HepG2 (cell line): Measurements from ENCODE around the gene CRAMP1. TPM values are rescaled to one million over a fixed set of nuclear protein-coding genes. Genes with fewer than 3 reads are reported as not detected.

ENCODE experiments used
- ARID2 ChIP-seq: sonication (generic); formaldehyde crosslinking; IDR thresholded peaks from 2 replicates; pipeline ENCODE4 v1.8.1; 2022; ENCODE audit warnings: mild to moderate bottlenecking, missing genetic modification reagents, borderline replicate concordance
- DNMT1 ChIP-seq: sonication (generic); formaldehyde crosslinking; IDR thresholded peaks from 2 replicates; pipeline ENCODE4 v1.5.1; 2020; ENCODE audit warnings: mild to moderate bottlenecking, missing genetic modification reagents
- EHMT2 ChIP-seq: fragments of 200-600 bp; sonication (generic); IDR thresholded peaks from 2 replicates; pipeline ENCODE4 v1.7.0; 2017; ENCODE audit warnings: antibody characterized with exemption, low read depth, low read length, borderline replicate concordance
- ELF1 ChIP-seq: sonication (generic); formaldehyde crosslinking; IDR thresholded peaks from 2 replicates; pipeline ENCODE4 v1.4.0; 2020; ENCODE audit warnings: missing genetic modification reagents
- FLYWCH1 ChIP-seq: sonication (generic); formaldehyde crosslinking; IDR thresholded peaks from 2 replicates; pipeline ENCODE4 v1.8.1; 2023; ENCODE audit warnings: mild to moderate bottlenecking, missing genetic modification reagents
- FOXA3 ChIP-seq: IDR thresholded peaks from 2 replicates; pipeline ENCODE4 v1.6.1; 2016; ENCODE audit warnings: missing genetic modification reagents, missing compliant biosample characterization
- KLF11 ChIP-seq: IDR thresholded peaks from 2 replicates; pipeline ENCODE4 v1.6.1; 2016; ENCODE audit warnings: missing compliant biosample characterization
- KLF9 ChIP-seq: IDR thresholded peaks from 2 replicates; pipeline ENCODE4 v1.6.1; 2016; ENCODE audit warnings: low read depth
- NAIF1 ChIP-seq: sonication (generic); formaldehyde crosslinking; IDR thresholded peaks from 2 replicates; pipeline ENCODE4 v1.5.0; 2020; ENCODE audit warnings: mild to moderate bottlenecking, missing genetic modification reagents, borderline replicate concordance
- NFATC3 ChIP-seq: sonication (generic); formaldehyde crosslinking; IDR thresholded peaks from 2 replicates; pipeline ENCODE4 v1.5.1; 2020; ENCODE audit warnings: mild to moderate bottlenecking, missing genetic modification reagents
- NR2F6 ChIP-seq, 2 experiments: IDR thresholded peaks; 2 replicates each; pipeline ENCODE4 v1.6.1; 2016; ENCODE audit warnings: antibody characterized with exemption in 1 of 2, mild to moderate bottlenecking in 1 of 2
- PHF20 ChIP-seq: sonication (generic); formaldehyde crosslinking; IDR thresholded peaks from 2 replicates; pipeline ENCODE4 v1.5.0; 2020; ENCODE audit warnings: mild to moderate bottlenecking, missing genetic modification reagents
- SCMH1 ChIP-seq: sonication (generic); formaldehyde crosslinking; IDR thresholded peaks from 2 replicates; pipeline ENCODE4 v1.9.0; 2021; ENCODE audit warnings: missing genetic modification reagents, mild to moderate bottlenecking, borderline replicate concordance
- STAT5B ChIP-seq: sonication (generic); formaldehyde crosslinking; IDR thresholded peaks from 2 replicates; pipeline ENCODE4 v1.4.0; 2020; ENCODE audit warnings: missing genetic modification reagents
- ZC3H4 ChIP-seq: sonication (generic); formaldehyde crosslinking; IDR thresholded peaks from 2 replicates; pipeline ENCODE4 v1.4.0; 2020; ENCODE audit warnings: missing genetic modification reagents, borderline replicate concordance
- ZFP1 ChIP-seq: IDR thresholded peaks from 2 replicates; pipeline ENCODE4 v1.6.1; 2016
- ZFP36L1 ChIP-seq: sonication (generic); formaldehyde crosslinking; IDR thresholded peaks from 2 replicates; pipeline ENCODE4 v1.8.0; 2022; ENCODE audit warnings: mild to moderate bottlenecking, missing genetic modification reagents, moderate library complexity
- ZNF10 ChIP-seq: sonication (generic); formaldehyde crosslinking; IDR thresholded peaks from 2 replicates; pipeline ENCODE4 v1.4.0; 2020; ENCODE audit warnings: mild to moderate bottlenecking, low read depth, missing genetic modification reagents, borderline replicate concordance
- ZNF205 ChIP-seq: IDR thresholded peaks from 2 replicates; pipeline ENCODE4 v1.6.1; 2018; ENCODE audit warnings: missing biosample characterization, missing genetic modification reagents
- ZNF329 ChIP-seq: sonication (generic); formaldehyde crosslinking; IDR thresholded peaks from 2 replicates; pipeline ENCODE4 v1.9.0; 2021; ENCODE audit warnings: low read depth, mild to moderate bottlenecking, missing genetic modification reagents
- ZNF333 ChIP-seq: sonication (generic); formaldehyde crosslinking; IDR thresholded peaks from 2 replicates; pipeline ENCODE4 v1.4.0; 2020; ENCODE audit warnings: mild to moderate bottlenecking, missing genetic modification reagents, borderline replicate concordance
- ZNF550 ChIP-seq: sonication (generic); formaldehyde crosslinking; IDR thresholded peaks from 2 replicates; pipeline ENCODE4 v1.4.0; 2020; ENCODE audit warnings: mild to moderate bottlenecking, missing genetic modification reagents, borderline replicate concordance
- ZNF709 ChIP-seq: sonication (generic); formaldehyde crosslinking; IDR thresholded peaks from 2 replicates; pipeline ENCODE4 v1.5.0; 2020; ENCODE audit warnings: mild to moderate bottlenecking, missing genetic modification reagents
- ZNF773 ChIP-seq: sonication (generic); formaldehyde crosslinking; IDR thresholded peaks from 2 replicates; pipeline ENCODE4 v1.4.0; 2020; ENCODE audit warnings: missing genetic modification reagents, borderline replicate concordance
- polyA plus RNA-seq, 8 experiments: library from polyadenylated mRNA; depleted of rRNA in 3 of 8; stranded (reverse) in 7 of 8; unstranded in 1 of 8; fragments of >200 nt; fragmentation: Illumina TruSeq in 4 of 8; extraction: Trizol in 4 of 8; gene quantifications; 2 replicates each; pipeline versions ENCODE4 v1.2.1 to v1.2.3, GENCODE V29; 2011 to 2016; ENCODE audit warnings: low read depth in 4 of 8, missing spikeins in 1 of 8, mixed read lengths in 1 of 8; ENCODE audit not compliant: insufficient read depth in 1 of 8
- total RNA-seq, 5 experiments: library from RNA; depleted of rRNA; stranded (reverse); fragments of >200 nt; fragmentation: Illumina TruSeq; extraction: Trizol; gene quantifications; 2 replicates each; pipeline ENCODE4 v1.2.3, GENCODE V29; 2016; ENCODE audit warnings: low read depth in 1 of 5
- TF ChIP-seq, protein P1 (sequence below): sonication (generic); formaldehyde crosslinking; IDR thresholded peaks from 2 replicates; pipeline ENCODE4 v1.4.0; 2020; ENCODE audit warnings: missing genetic modification reagents, borderline replicate concordance
- TF ChIP-seq, protein P2 (sequence below): sonication (generic); formaldehyde crosslinking; IDR thresholded peaks from 2 replicates; pipeline ENCODE4 v1.8.0; 2022; ENCODE audit warnings: mild to moderate bottlenecking, missing genetic modification reagents; ENCODE audit not compliant: insufficient replicate concordance

The CRAMP1 gene
- total and polyA plus RNA-seq, 2 of the 13 experiments (the other 11 are each of a cell fraction or from before 2014, with no cell fraction given): 6.8 to 9.7 TPM

DNA sequence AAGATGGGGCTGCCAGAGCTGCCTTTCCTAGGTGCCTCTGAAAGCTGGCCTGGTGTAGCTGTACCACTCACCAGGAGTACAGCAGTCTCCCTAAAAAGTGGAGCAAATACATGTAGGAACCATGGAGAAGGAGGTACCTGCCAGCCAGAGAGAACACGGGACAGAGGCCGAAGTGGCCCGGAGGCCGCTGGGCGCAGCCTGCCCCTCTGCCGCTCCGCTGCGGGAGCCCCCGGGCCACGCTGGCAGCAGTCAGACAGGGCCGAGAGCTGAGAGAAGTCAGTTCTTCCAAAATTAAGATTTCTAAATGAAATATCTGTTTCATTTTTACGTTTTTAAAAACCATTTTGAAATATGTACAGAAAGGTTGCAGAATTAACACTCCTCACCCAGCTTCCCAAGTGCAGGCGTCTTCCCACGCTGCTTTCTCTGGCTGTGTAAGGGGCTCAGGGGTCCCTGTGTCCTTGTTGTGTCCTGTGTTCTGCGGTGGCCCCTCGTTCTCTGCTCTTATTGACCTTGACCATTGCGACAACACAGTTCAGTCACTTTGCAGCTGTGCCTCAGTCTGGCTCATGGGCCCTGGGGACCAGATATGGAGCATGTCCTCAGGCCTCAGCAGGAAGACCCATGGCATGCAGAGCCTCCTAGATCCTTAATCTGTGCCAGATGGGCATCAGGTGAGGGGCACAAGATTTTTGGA, 98.8 kb downstream of the CRAMP1 start (continued):
- TF ChIP-seq, protein P1, sequence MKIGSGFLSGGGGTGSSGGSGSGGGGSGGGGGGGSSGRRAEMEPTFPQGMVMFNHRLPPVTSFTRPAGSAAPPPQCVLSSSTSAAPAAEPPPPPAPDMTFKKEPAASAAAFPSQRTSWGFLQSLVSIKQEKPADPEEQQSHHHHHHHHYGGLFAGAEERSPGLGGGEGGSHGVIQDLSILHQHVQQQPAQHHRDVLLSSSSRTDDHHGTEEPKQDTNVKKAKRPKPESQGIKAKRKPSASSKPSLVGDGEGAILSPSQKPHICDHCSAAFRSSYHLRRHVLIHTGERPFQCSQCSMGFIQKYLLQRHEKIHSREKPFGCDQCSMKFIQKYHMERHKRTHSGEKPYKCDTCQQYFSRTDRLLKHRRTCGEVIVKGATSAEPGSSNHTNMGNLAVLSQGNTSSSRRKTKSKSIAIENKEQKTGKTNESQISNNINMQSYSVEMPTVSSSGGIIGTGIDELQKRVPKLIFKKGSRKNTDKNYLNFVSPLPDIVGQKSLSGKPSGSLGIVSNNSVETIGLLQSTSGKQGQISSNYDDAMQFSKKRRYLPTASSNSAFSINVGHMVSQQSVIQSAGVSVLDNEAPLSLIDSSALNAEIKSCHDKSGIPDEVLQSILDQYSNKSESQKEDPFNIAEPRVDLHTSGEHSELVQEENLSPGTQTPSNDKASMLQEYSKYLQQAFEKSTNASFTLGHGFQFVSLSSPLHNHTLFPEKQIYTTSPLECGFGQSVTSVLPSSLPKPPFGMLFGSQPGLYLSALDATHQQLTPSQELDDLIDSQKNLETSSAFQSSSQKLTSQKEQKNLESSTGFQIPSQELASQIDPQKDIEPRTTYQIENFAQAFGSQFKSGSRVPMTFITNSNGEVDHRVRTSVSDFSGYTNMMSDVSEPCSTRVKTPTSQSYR: no peak
- TF ChIP-seq DNMT1 (no peak), FOXA3 (peak; percentile 37; the same call in 1 of the 2 replicates), SCMH1 (CRISPR knock-in tag) (no peak), ZNF205 (CRISPR knock-in tag) (no peak), KLF11 (CRISPR knock-in tag) (no peak), ZFP1 (CRISPR knock-in tag) (no peak), ZNF773 (no peak), NAIF1 (CRISPR knock-in tag) (no peak), ELF1 (no peak), EHMT2 (no peak), NR2F6 (IDR thresholded peaks at IDR 0.05) (no peak), NR2F6 (CRISPR knock-in tag; IDR thresholded peaks at IDR 0.05) (peak; percentile 28; the same call in 1 of the 2 replicates), PHF20 (CRISPR knock-in tag) (no peak), NFATC3 (no peak), STAT5B (no peak), ZNF550 (CRISPR knock-in tag) (no peak), ARID2 (CRISPR knock-in tag) (no peak), ZFP36L1 (CRISPR knock-in tag) (no peak), ZC3H4 (CRISPR knock-in tag) (no peak), ZNF333 (CRISPR knock-in tag) (no peak), ZNF10 (CRISPR knock-in tag) (no peak), KLF9 (CRISPR knock-in tag) (no peak), FLYWCH1 (no peak), ZNF709 (no peak), ZNF329 (CRISPR knock-in tag) (no peak)
- TF ChIP-seq, protein P2, sequence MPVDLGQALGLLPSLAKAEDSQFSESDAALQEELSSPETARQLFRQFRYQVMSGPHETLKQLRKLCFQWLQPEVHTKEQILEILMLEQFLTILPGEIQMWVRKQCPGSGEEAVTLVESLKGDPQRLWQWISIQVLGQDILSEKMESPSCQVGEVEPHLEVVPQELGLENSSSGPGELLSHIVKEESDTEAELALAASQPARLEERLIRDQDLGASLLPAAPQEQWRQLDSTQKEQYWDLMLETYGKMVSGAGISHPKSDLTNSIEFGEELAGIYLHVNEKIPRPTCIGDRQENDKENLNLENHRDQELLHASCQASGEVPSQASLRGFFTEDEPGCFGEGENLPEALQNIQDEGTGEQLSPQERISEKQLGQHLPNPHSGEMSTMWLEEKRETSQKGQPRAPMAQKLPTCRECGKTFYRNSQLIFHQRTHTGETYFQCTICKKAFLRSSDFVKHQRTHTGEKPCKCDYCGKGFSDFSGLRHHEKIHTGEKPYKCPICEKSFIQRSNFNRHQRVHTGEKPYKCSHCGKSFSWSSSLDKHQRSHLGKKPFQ (CRISPR knock-in tag): no peak
